ENCODE results near the gene EXOC4.

DNA sequence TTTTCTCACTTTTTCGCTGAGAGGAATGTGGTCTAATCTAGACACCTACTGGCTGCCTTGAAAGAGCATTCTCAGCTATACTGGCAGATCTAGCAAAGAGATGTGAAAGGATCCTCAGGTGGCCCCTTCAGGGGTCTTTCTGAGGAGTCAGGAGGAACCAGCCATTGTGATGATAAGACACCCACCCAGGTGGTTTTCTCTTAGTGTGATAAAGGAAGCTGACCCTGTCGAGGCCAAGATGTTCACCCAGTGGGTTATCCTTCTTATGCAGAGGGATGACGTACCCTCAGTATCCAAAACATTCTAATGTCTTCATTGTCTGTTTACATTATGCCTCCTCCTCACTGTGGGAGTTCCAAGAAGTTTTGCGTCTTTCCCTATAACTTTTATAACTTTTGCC, 776.0 kb downstream of the EXOC4 start:
- TF ChIP-seq POLR2A (IDR thresholded peaks at IDR 0.05) = no peak
- TF ChIP-seq, protein P1, sequence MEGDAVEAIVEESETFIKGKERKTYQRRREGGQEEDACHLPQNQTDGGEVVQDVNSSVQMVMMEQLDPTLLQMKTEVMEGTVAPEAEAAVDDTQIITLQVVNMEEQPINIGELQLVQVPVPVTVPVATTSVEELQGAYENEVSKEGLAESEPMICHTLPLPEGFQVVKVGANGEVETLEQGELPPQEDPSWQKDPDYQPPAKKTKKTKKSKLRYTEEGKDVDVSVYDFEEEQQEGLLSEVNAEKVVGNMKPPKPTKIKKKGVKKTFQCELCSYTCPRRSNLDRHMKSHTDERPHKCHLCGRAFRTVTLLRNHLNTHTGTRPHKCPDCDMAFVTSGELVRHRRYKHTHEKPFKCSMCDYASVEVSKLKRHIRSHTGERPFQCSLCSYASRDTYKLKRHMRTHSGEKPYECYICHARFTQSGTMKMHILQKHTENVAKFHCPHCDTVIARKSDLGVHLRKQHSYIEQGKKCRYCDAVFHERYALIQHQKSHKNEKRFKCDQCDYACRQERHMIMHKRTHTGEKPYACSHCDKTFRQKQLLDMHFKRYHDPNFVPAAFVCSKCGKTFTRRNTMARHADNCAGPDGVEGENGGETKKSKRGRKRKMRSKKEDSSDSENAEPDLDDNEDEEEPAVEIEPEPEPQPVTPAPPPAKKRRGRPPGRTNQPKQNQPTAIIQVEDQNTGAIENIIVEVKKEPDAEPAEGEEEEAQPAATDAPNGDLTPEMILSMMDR (IDR thresholded peaks at IDR 0.05) = no peak

All from lower leg skin (tissue), 3 donors.